Measurements from ENCODE around the gene KRT32.

DNA sequence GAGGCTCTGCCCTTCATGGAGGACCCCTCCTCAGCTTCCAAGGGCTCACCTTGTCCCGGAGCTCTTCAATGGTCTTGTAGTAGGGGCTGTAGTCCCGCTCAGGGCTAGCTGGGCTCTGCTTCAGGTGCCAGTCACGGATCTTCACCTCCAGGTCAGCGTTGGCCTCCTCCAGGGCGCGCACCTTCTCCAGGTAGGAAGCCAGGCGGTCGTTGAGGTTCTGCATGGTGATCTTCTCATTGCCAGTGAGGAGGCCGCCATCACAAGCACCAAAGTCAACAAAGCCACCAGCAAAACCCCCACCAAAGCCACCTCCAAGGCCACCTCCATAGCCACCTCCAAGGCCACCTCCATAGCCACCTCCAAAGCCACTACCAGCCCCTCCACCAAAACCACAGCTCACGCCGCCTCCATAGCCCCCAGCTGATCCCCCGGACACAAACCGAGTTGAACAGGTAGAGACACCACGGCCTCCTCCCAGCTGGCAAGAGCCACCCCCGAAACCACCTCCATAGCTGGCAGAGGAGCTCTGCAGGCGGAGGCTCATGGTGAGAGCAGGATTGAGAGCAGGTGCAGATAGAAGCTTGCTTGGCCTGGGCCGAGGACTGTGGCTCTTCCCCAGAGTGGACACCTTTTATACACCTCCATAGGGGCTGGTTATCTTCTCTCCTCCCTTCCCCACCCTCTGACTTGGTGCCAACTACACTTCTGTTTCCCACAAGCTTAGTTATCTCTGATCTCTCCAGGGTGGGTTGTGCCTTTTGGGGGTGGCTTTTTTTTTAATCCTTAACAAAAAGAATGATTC lies 38.0 kb upstream of the KRT32 start, which contains the start of gene KRT13:
- no peak for TF ChIP-seq POLR2A (IDR thresholded peaks at IDR 0.05)
- TF ChIP-seq CTCF (IDR thresholded peaks at IDR 0.05): no peak

All from lower leg skin (tissue), 3 donors.